BJ (cell line): Measurements from ENCODE around the gene DCAF12. TPM values are rescaled to one million over a fixed set of nuclear protein-coding genes. Genes with fewer than 3 reads are reported as not detected.

Experiments used
- CTCF ChIA-PET: fragments of 350-600 bp; formaldehyde crosslinking; extraction: SDS; loops from one replicate; lab custom pipeline; 2021; ENCODE audit warnings: antibody characterized with exemption, inconsistent platforms; lab: Yijun Ruan, JAX
- POLR2A ChIA-PET: fragments of 300-600 bp; sonication (Branson Sonifier 250); formaldehyde crosslinking; extraction: SDS; loops from one replicate; lab custom pipeline; 2021; ENCODE audit warnings: antibody characterized with exemption; lab: Charles Lee
- DNase-seq: peaks from one replicate; pipeline ENCODE4 v3.0.0-alpha.2; 2011; ENCODE audit warnings: low read depth
- H3K27me3 ChIP-seq: 2 replicates; pipeline ENCODE4 v1.6.0; 2011; ENCODE audit warnings: low read length; ENCODE audit not compliant: control insufficient read depth, insufficient read depth
- H3K36me3 ChIP-seq: 2 replicates; pipeline ENCODE4 v1.5.1; 2011; ENCODE audit warnings: low read length; ENCODE audit not compliant: control insufficient read depth, insufficient read depth
- H3K4me3 ChIP-seq: 2 replicates; pipeline ENCODE4 v1.5.1; 2011; ENCODE audit warnings: low read depth, mild to moderate bottlenecking, control low read depth, low read length
- CTCF ChIP-seq: IDR thresholded peaks from 2 replicates; pipeline ENCODE4 v1.5.1; 2011; ENCODE audit warnings: low read depth, mild to moderate bottlenecking, control low read depth, inconsistent platforms, low read length, moderate library complexity; ENCODE audit not compliant: insufficient read depth
- polyA plus RNA-seq: library from polyadenylated mRNA; depleted of rRNA; stranded (reverse); fragments of >200 nt; gene quantifications from 2 replicates; pipeline ENCODE4 v1.2.3, GENCODE V29; 2011

The DCAF12 gene
- polyA plus RNA-seq, 1 experiment: 37.0 TPM

GRCh38 chr9:34121996-34122395, 4.5 kb downstream of the DCAF12 start:
- no peaks in the 10 kb centered on the region for H3K27me3 ChIP-seq
- H3K4me3 ChIP-seq: no peak overlapping the region
- peaks cover 4% of the 10 kb centered on the region; the same call in 1 of the 2 replicates for H3K36me3 ChIP-seq
- no peak for DNase-seq
- CTCF ChIA-PET: interaction anchor here (1.2 to 3.3 kb wide), 2 partner anchors 110 to 131 kb away, joined by 3 to 14 read pairs; no protein-coding TSS in a partner anchor
- POLR2A ChIA-PET: interaction anchor here (0.5 kb wide), 1 partner anchor 69 kb away, joined by 3 read pairs; no protein-coding TSS in a partner anchor
- TF ChIP-seq CTCF: no peak

- DNase-seq: no peak
- Histone ChIP-seq H3K36me3 (peaks cover 4% of the 10 kb centered on the region; the same call in 1 of the 2 replicates), H3K27me3 (no peaks in the 10 kb centered on the region), H3K4me3 (no peak overlapping the region)
- CTCF ChIA-PET: interaction anchor here (0.9 to 3.3 kb wide), 3 partner anchors 36 to 134 kb away, joined by 3 to 14 read pairs (median 3); no protein-coding TSS in a partner anchor
- no peak for TF ChIP-seq CTCF
- POLR2A ChIA-PET: no interaction called here
These were observed 6.8 kb downstream of the DCAF12 start for GRCh38 chr9:34119713-34120112.

- POLR2A ChIA-PET: no interaction called here
- DNase-seq: no peak
These were observed 12.1 kb downstream of the DCAF12 start for GRCh38 chr9:34114436-34114835.

GRCh38 chr9:34106110-34106509, 20.4 kb downstream of the DCAF12 start:
- Histone ChIP-seq H3K36me3 (peaks cover 19% of the 10 kb centered on the region), H3K27me3 (no peaks in the 10 kb centered on the region), H3K4me3 (no peak overlapping the region)
- no peak for DNase-seq
- no peak for TF ChIP-seq CTCF
- ChIA-PET CTCF (interaction anchor here (1.0 to 1.3 kb wide), 3 partner anchors 8 to 146 kb away, joined by 3 to 7 read pairs (median 3); no protein-coding TSS in a partner anchor), POLR2A (interaction anchor here (0.6 kb wide), 1 partner anchor 269 kb away, joined by 3 read pairs; no protein-coding TSS in a partner anchor)

More at GRCh38 chr9:34114436-34114835, 12.1 kb downstream of the DCAF12 start:
- H3K27me3 ChIP-seq: no peaks in the 10 kb centered on the region
- peaks cover 6% of the 10 kb centered on the region for H3K36me3 ChIP-seq
- CTCF ChIA-PET: interaction anchor here (0.7 kb wide), 1 partner anchor 8 kb away, joined by 3 read pairs; no protein-coding TSS in a partner anchor
- no peak overlapping the region for H3K4me3 ChIP-seq
- TF ChIP-seq CTCF: no peak

- Histone ChIP-seq H3K4me3 (no peak overlapping the region), H3K36me3 (peaks cover 21% of the 10 kb centered on the region), H3K27me3 (no peaks in the 10 kb centered on the region)
- no peak for DNase-seq
- POLR2A ChIA-PET: no interaction called here
- CTCF ChIA-PET: interaction anchor here (1.0 kb wide), 1 partner anchor 29 kb away, joined by 3 read pairs; no protein-coding TSS in a partner anchor
- TF ChIP-seq CTCF: no peak
These were observed 23.7 kb downstream of the DCAF12 start for GRCh38 chr9:34102796-34103195.
